Measurements from ENCODE around the gene PPP1R1C.

PPP1R1C gene

GRCh38 chr2:181985632-181986205, at the start of gene PPP1R1C:
TSS of gene PPP1R1C (plus strand) at chr2:181985853. CDS start at chr2:181986111, 258 bp downstream.
- H3K4me3 ChIP-seq (ENCODE audit: low read depth, low read length), result no peak within 1 kb of the TSS
- no peak for TF ChIP-seq CTCF (IDR thresholded peaks at IDR 0.05; ENCODE audit: borderline replicate concordance, insufficient read depth, low read depth, low read length)

GRCh38 chr2:181937473-181937872, 48.2 kb upstream of the PPP1R1C start:
- no peak for TF ChIP-seq CTCF (IDR thresholded peaks at IDR 0.05; ENCODE audit: borderline replicate concordance, insufficient read depth, low read depth, low read length)

GRCh38 chr2:181943411-181944124, 42.1 kb upstream of the PPP1R1C start:
- no peak for TF ChIP-seq CTCF (IDR thresholded peaks at IDR 0.05; ENCODE audit: borderline replicate concordance, insufficient read depth, low read depth, low read length)
- H3K4me3 ChIP-seq (ENCODE audit: low read depth, low read length), result no peak overlapping the region

More at GRCh38 chr2:181937473-181937872, 48.2 kb upstream of the PPP1R1C start:
- H3K4me3 ChIP-seq (ENCODE audit: low read depth, low read length), result no peak overlapping the region

- no peak overlapping the region for H3K4me3 ChIP-seq (ENCODE audit: low read depth, low read length)
- TF ChIP-seq CTCF (IDR thresholded peaks at IDR 0.05; ENCODE audit: borderline replicate concordance, insufficient read depth, low read depth, low read length), result no peak
These were observed 41.3 kb upstream of the PPP1R1C start for GRCh38 chr2:181944164-181944913.

- TF ChIP-seq CTCF (IDR thresholded peaks at IDR 0.05; ENCODE audit: borderline replicate concordance, insufficient read depth, low read depth, low read length), result no peak
- H3K4me3 ChIP-seq (ENCODE audit: low read depth, low read length), result no peak overlapping the region
These were observed 40.8 kb upstream of the PPP1R1C start for GRCh38 chr2:181944914-181945291.

GRCh38 chr2:181946444-181947127, 39.1 kb upstream of the PPP1R1C start:
- no peak for TF ChIP-seq CTCF (IDR thresholded peaks at IDR 0.05; ENCODE audit: borderline replicate concordance, insufficient read depth, low read depth, low read length)
- no peak overlapping the region for H3K4me3 ChIP-seq (ENCODE audit: low read depth, low read length)
